Activated naive CD8-positive, alpha-beta T cell treated with anti-CD3 and anti-CD28 coated beads, Interleukin-2, amount 10 ng/mL, durations not matched to agents 7 days and 5 days (primary cell): ENCODE results near the gene RFC5. TPM values are rescaled to one million over a fixed set of nuclear protein-coding genes. Genes with fewer than 3 reads are reported as not detected.

Experiments used
- ATAC-seq: fragments of 150-1000 bp; cut with Tn5 transposase; one replicate; pipeline ENCODE4 v1.10.0; 2021; ENCODE audit warnings: low read depth, moderate library complexity
- POLR2A ChIA-PET: fragments of 350-600 bp; sonication (Branson Sonifier 250); formaldehyde crosslinking; loops from one replicate; lab custom pipeline; 2021; ENCODE audit warnings: antibody characterized with exemption; lab: Charles Lee
- DNase-seq: peaks from one replicate; pipeline ENCODE4 v3.0.0; 2021
- H3K27ac Mint-ChIP-seq: one replicate; pipeline ENCODE4 v1.8.0; 2022; ENCODE audit warnings: mild to moderate bottlenecking, mixed read lengths
- H3K27me3 Mint-ChIP-seq: one replicate; pipeline ENCODE4 v1.8.0; 2022; ENCODE audit warnings: mild to moderate bottlenecking, moderate library complexity, mixed read lengths
- H3K36me3 Mint-ChIP-seq: one replicate; pipeline ENCODE4 v1.8.0; 2021; ENCODE audit warnings: mild to moderate bottlenecking, mixed read lengths
- H3K4me1 Mint-ChIP-seq: one replicate; pipeline ENCODE4 v1.8.0; 2021; ENCODE audit warnings: mixed read lengths
- H3K4me3 Mint-ChIP-seq: one replicate; pipeline ENCODE4 v1.8.0; 2022; ENCODE audit warnings: mild to moderate bottlenecking, moderate library complexity, mixed read lengths
- H3K9me3 Mint-ChIP-seq: one replicate; pipeline ENCODE4 v1.8.0; 2021; ENCODE audit warnings: mixed read lengths
- total RNA-seq, 2 experiments: library from RNA; stranded (reverse); gene quantifications; one replicate each; pipeline ENCODE4 v1.2.3, GENCODE V29; 2021

Gene RFC5, protein sequence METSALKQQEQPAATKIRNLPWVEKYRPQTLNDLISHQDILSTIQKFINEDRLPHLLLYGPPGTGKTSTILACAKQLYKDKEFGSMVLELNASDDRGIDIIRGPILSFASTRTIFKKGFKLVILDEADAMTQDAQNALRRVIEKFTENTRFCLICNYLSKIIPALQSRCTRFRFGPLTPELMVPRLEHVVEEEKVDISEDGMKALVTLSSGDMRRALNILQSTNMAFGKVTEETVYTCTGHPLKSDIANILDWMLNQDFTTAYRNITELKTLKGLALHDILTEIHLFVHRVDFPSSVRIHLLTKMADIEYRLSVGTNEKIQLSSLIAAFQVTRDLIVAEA
- total RNA-seq: 10 to 100 TPM; 42.7 to 44.9 TPM

DNA sequence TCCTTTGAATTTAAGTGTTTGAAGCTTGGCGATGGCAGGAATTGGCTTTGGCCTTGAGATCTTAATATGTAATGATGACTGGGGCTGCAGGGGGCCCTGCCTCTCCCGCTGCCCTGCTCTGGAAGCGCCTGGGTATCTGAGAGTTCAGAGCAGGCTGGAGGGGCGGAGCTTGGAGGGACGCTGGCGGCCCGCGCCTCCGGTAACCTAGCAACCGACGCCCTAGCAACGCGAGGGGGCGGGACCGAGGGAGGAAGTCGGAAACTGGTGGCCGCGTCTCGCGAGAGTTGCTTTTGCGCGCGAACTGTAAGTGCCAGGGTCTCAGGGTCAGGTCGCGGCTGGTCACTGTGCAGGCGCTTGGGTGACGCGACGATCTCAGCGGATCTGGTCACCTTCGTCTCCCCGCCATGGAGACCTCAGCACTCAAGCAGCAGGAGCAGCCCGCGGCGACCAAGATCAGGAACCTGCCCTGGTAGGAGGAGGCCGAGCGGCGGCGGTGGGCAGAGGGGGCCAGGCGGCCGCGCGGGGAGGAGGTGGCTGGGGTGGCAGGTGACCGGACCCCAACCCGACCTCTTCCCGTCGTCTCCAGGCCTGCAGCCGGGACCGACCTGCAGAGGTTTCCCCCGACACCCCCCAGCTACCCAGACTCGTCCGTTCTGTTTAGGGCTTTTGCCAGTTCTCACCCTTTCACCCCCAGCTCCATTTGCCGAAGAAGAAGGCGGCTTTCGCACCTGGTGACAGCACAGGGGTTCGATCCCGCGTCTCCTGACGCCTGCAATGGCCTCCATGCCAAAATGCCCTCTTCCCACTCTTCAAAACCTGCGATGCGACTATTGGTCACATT lies at the start of gene RFC5:
TSS of gene RFC5 (plus strand) at position 280 of the 841 bp plus-strand sequence. CDS start at position 405, 125 bp downstream.
- POLR2A ChIA-PET: interaction anchor here (0.6 to 1.8 kb wide), 8 partner anchors 10 to 133 kb away, joined by 3 to 13 read pairs (median 3); partner anchors contain the start of genes PEBP1 and WSB2
- H3K27ac Mint-ChIP-seq: peak within 1 kb of the TSS; percentile 89
- peak; percentile 89 for ATAC-seq
- peaks cover 19% of the 10 kb centered on the region for H3K36me3 Mint-ChIP-seq
- peak; percentile 99 for DNase-seq
- H3K9me3 Mint-ChIP-seq: no peaks in the 10 kb centered on the region
- peaks cover 23% of the 10 kb centered on the region for H3K4me1 Mint-ChIP-seq
- H3K27me3 Mint-ChIP-seq: peaks cover 6% of the 10 kb centered on the region
- peak within 1 kb of the TSS; percentile 93 for H3K4me3 Mint-ChIP-seq

DNA sequence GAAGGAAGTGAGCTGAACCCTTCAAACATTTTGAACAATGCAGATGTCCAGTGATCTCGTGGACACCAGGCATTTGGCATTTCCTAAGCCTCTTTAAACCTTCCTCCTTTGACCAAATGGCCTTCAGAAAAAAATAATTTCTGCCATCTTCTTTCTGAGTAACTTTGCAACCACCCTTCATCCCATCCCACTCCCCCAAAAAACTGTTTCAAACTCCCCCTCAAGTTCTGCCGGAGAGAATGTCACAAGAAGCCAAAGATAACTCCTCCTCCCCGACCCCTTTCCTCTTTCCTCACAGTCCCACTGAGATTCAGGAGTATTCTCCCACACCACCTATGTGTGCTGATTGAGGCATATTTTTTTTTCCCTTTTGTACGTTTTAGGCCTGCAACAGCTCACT lies 49.5 kb upstream of the RFC5 start:
- H3K27ac Mint-ChIP-seq: no peak overlapping the region
- POLR2A ChIA-PET: no interaction called here
- peaks cover 3% of the 10 kb centered on the region for H3K9me3 Mint-ChIP-seq
- H3K27me3 Mint-ChIP-seq: peaks cover 41% of the 10 kb centered on the region
- no peak for ATAC-seq
- no peak for DNase-seq
- peaks cover 3% of the 10 kb centered on the region for H3K4me1 Mint-ChIP-seq
- H3K36me3 Mint-ChIP-seq: peaks cover 2% of the 10 kb centered on the region
- H3K4me3 Mint-ChIP-seq: no peak overlapping the region

DNA sequence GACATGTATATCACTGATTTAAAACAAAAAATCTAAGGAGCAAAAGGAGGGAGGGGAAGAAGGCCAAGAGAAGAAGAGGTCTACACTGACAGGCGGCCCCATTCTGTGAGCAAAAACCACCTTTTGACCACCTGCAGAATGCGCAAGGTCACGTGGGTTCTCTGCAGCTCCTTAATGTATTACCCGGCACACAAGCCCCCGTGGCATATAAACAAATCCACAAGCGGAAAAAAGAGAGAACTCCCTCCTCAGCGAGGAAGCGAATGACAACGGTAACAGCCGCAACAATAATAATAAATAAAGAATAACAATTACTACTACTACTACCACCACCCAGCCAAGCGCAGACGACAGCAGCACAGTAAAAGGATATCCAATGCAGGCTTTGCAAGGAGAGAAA lies 49.0 kb upstream of the RFC5 start:
- Mint-ChIP-seq H3K27me3 (peaks cover 41% of the 10 kb centered on the region), H3K36me3 (peaks cover 2% of the 10 kb centered on the region), H3K27ac (no peak overlapping the region), H3K4me1 (peaks cover 3% of the 10 kb centered on the region), H3K4me3 (no peak overlapping the region), H3K9me3 (peaks cover 3% of the 10 kb centered on the region)
- POLR2A ChIA-PET: no interaction called here
- ATAC-seq (no peak), DNase-seq (no peak)

DNA sequence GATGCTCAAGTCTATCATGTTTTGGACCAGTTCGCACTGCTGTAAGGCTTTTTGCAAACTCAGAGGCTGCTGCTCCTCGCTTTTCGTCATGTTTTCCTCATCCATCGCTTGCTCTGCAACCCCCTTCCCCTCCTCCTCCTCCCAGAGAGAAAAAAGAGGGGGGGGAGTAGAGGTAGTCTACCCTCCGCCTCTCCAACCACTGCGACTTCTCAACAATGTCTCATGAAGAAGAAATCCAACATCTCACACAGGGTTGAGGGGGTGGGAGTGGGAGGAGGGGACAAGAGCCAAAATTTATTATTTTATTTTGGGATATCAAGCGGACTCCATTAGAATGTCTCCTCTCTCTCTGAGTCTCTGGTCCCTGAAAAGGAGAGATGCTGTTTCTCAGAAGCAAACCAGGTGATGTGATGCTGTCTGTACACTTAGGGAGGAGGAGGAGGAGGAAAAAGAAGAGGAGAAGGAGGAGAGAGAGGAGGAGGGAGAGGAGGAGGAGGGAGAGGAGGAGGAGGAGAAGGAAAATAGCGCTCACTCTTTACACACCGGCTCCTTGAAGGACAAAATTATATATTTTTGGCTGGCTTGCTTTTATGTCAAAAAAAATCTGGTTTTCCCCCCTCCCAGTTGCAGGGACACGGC lies 48.2 kb upstream of the RFC5 start:
- Mint-ChIP-seq H3K4me3 (peak overlapping the region; percentile 82), H3K4me1 (peaks cover 3% of the 10 kb centered on the region), H3K27me3 (peaks cover 41% of the 10 kb centered on the region), H3K36me3 (peaks cover 2% of the 10 kb centered on the region), H3K9me3 (peaks cover 6% of the 10 kb centered on the region), H3K27ac (no peak overlapping the region)
- POLR2A ChIA-PET: no interaction called here
- ATAC-seq: no peak
- no peak for DNase-seq

DNA sequence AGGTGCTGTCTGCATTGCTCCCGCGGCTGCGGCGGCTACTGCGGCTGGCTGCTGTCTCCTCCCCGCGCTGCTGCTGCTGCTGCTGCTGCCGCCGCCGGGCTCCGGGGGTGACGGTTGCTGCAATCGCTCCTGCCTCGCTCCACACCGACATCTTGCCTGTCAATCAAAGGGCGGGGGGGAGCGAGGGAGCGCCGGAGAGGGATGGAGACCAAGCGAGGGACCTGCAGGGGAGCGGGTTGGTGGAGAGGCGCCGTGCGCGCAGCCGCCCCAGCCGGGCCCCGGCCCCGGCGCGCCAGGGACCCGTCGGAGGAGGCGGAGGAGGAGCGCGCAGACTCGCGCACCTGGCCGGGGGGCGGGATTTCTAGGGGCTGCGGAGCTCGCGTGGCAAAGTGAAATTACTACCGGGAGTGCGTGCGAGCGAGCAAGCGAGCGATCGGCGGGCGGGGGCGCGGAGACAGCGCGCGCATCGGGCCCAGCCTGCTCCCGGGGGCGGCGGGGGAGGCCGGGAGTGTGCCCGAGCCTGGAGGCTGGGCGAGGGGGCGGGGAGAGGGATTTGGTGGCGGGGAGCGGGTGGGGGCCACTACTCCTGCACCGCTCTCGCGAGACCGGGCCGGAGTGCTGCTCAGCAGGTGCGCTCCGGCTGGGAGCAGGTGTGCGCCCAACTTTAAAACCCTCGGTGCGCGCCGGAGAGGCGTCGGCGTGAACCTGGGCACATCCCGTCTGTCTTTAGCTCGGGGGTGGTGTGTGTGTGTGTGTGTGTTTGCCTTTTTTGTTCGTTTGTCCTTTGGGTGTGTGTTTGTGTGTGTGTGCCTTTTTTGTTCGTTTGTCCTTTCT lies 47.5 kb upstream of the RFC5 start, which contains the start of gene KSR2:
TSS of gene KSR2 (minus strand) at position 165 of the 834 bp plus-strand sequence. CDS start 735 bp downstream, outside the sequence.
- peaks cover 41% of the 10 kb centered on the region for H3K27me3 Mint-ChIP-seq
- POLR2A ChIA-PET: no interaction called here
- H3K4me1 Mint-ChIP-seq: peaks cover 3% of the 10 kb centered on the region
- H3K9me3 Mint-ChIP-seq: peaks cover 7% of the 10 kb centered on the region
- ATAC-seq (peak; percentile 85), DNase-seq (peak; percentile 67)
- H3K36me3 Mint-ChIP-seq: peaks cover 2% of the 10 kb centered on the region
- peak within 1 kb of the TSS; percentile 82 for H3K4me3 Mint-ChIP-seq
- peak within 1 kb of the TSS; percentile 42 for H3K27ac Mint-ChIP-seq

DNA sequence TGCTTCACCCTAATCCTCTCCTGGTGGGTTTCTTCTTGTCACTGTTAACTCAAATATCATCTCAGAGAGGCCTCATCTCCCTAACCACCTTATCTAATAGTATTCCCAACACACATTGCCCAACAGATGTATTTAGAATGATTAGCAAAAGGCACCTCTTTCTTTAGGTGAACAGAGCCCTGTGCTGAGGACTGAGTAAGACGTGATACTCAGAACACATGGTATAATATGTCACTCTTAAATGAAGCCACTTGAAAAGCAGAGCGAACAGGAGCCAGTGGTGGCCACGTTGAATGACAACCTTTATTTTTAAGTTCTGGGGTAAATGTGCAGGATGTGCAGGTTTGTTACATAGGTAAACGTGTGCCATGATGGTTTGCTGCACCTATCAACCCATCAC lies 46.2 kb upstream of the RFC5 start:
- DNase-seq (no peak), ATAC-seq (no peak)
- H3K4me3 Mint-ChIP-seq: no peak overlapping the region
- H3K36me3 Mint-ChIP-seq: peaks cover 2% of the 10 kb centered on the region
- peaks cover 41% of the 10 kb centered on the region for H3K27me3 Mint-ChIP-seq
- peaks cover 3% of the 10 kb centered on the region for H3K4me1 Mint-ChIP-seq
- H3K27ac Mint-ChIP-seq: no peak overlapping the region
- POLR2A ChIA-PET: no interaction called here
- peaks cover 7% of the 10 kb centered on the region for H3K9me3 Mint-ChIP-seq

DNA sequence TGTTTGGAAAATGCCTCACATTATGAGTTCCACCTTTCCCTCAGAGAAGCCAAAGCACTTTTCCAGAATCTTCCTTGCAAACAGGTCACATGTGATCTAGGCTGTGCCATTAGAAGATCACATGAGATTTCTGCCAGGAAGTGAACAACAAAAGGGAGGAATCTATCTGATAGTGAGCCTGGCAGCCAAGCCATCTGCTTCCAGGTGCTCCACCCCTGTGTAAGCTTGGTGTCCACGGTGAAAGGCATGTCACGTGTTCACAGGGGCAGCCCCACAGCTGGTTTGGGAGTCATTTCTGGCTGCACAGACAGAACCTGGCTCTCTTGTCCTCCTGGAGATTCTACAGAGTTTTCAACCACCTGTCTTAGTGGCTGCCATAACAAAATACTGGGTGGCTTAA lies 44.2 kb upstream of the RFC5 start:
- Mint-ChIP-seq H3K27ac (no peak overlapping the region), H3K4me3 (no peak overlapping the region), H3K4me1 (peaks cover 3% of the 10 kb centered on the region), H3K27me3 (peaks cover 24% of the 10 kb centered on the region), H3K9me3 (peaks cover 7% of the 10 kb centered on the region), H3K36me3 (peaks cover 2% of the 10 kb centered on the region)
- POLR2A ChIA-PET: no interaction called here
- DNase-seq (no peak), ATAC-seq (no peak)

DNA sequence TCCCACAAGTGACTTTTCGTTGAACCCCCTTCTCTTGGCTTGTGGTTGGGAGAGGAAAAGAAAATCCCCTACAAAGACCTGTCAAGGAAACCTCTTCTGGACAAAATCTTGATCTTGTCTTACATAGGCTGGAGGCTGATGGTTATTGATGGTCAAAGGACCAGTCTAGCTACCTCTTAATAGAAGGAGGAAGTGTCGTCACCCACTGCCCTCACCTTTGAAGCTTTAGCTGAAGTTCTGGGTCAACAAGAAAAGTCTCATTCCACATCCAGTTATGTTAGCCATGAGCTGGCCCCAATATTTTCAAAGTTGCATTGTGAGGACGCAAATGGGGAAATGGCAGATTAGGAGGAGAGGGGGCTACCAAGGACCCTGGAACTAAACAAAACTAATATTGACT lies 41.5 kb upstream of the RFC5 start:
- no peak overlapping the region for H3K27ac Mint-ChIP-seq
- ATAC-seq (no peak), DNase-seq (no peak)
- POLR2A ChIA-PET: no interaction called here
- H3K36me3 Mint-ChIP-seq: no peaks in the 10 kb centered on the region
- H3K27me3 Mint-ChIP-seq: peaks cover 4% of the 10 kb centered on the region
- H3K4me1 Mint-ChIP-seq: no peaks in the 10 kb centered on the region
- H3K9me3 Mint-ChIP-seq: peaks cover 7% of the 10 kb centered on the region
- no peak overlapping the region for H3K4me3 Mint-ChIP-seq

DNA sequence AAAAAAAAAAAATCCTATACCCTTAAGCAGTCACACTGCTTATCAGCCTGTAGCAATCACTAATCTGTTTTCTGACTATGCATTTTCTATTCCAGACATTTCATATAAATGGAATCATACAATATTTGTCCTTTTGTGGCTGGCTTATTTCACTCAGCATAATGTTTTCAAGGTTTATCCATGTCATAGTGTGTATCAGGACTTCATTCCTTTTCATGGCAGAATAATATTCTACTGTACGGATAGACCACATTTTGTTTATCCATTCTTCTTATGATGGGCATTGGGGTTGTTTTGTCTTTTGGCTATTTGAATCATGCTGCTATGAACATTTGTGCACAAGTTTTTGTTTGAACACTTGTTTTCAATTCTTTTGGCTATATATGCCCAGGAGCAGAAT lies 39.1 kb upstream of the RFC5 start:
- Mint-ChIP-seq H3K27ac (no peak overlapping the region), H3K27me3 (no peaks in the 10 kb centered on the region), H3K4me3 (no peak overlapping the region), H3K4me1 (no peaks in the 10 kb centered on the region), H3K9me3 (peaks cover 4% of the 10 kb centered on the region), H3K36me3 (no peaks in the 10 kb centered on the region)
- ATAC-seq (no peak), DNase-seq (no peak)
- POLR2A ChIA-PET: no interaction called here

DNA sequence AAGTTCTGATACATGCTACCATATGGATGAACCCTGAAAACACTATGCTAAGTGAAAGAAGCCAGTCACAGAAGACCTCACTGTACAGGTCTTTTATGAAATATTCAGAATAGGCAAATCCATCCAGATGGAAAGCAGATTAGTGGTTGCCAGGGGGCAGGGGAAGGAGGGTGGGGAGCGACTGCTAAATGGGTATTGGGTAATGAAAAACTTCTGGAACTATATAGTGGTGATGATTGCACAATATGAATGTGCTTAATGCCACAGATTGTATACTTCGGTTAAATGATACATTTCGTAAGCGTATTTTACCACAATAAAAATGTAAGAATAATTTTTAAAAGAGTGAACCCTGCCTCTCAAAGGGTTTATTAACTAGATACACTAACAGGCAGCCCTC lies 35.9 kb upstream of the RFC5 start:
- no peak for DNase-seq
- POLR2A ChIA-PET: no interaction called here
- Mint-ChIP-seq H3K27ac (no peak overlapping the region), H3K36me3 (no peaks in the 10 kb centered on the region), H3K4me1 (no peaks in the 10 kb centered on the region), H3K9me3 (no peaks in the 10 kb centered on the region), H3K4me3 (no peak overlapping the region), H3K27me3 (peaks cover 2% of the 10 kb centered on the region)
- ATAC-seq: no peak

DNA sequence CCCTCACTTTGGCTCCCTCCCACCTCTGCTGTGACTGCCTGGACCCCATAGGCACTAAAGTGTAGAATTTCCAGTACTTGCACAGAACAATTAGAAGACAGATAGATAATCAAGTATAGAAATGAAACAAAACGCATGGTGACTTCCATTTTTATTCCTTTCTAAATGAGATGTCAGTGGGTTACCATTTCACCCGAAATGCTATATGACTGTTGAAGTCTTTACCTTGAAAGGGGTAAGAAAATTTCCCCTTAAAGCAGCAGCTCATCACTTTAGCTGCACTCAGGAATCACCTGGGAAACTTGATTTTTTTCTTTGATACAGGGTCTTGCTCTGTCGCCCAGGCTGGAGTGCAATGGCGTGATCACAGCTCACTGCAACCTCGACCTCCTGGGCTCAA lies 35.2 kb upstream of the RFC5 start:
- ATAC-seq: no peak
- DNase-seq: no peak
- POLR2A ChIA-PET: interaction anchor here (0.6 kb wide), 1 partner anchor 155 kb away, joined by 3 read pairs; no protein-coding TSS in a partner anchor
- H3K9me3 Mint-ChIP-seq: no peaks in the 10 kb centered on the region
- no peak overlapping the region for H3K4me3 Mint-ChIP-seq
- H3K27me3 Mint-ChIP-seq: peaks cover 2% of the 10 kb centered on the region
- no peak overlapping the region for H3K27ac Mint-ChIP-seq
- H3K36me3 Mint-ChIP-seq: no peaks in the 10 kb centered on the region
- no peaks in the 10 kb centered on the region for H3K4me1 Mint-ChIP-seq

DNA sequence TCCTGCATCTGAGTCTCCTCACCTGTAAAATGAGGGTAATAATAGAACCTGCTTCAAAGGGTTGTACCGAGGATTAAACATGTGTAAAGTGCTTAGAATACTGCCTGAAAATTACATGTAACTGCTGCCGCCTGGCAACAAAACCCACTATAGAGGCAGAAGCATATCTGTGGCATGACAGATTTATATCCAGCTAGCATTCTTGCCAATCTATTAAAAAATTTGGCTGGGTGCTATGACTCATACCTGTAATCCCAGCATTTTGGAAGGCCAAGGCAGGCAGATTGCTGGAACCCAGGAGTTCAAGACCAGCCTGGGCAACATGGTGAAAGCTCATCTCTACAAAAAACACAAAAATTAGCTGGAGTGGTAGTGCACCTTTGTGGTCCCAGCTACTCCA lies 31.3 kb upstream of the RFC5 start:
- no peaks in the 10 kb centered on the region for H3K4me1 Mint-ChIP-seq
- no peak for DNase-seq
- H3K9me3 Mint-ChIP-seq: peaks cover 3% of the 10 kb centered on the region
- H3K4me3 Mint-ChIP-seq: no peak overlapping the region
- no peaks in the 10 kb centered on the region for H3K36me3 Mint-ChIP-seq
- no peak overlapping the region for H3K27ac Mint-ChIP-seq
- ATAC-seq: no peak
- H3K27me3 Mint-ChIP-seq: peaks cover 2% of the 10 kb centered on the region
- POLR2A ChIA-PET: no interaction called here
